Hematopoietic multipotent progenitor cell (in vitro differentiated cells): ENCODE measurements around the gene SEC63. TPM values are rescaled to one million over a fixed set of nuclear protein-coding genes. Genes with fewer than 3 reads are reported as not detected.
"Not testable (repeated sequence)": the region's sequence is repeated elsewhere in the genome, so short reads cannot be mapped to it uniquely, and the experiment has no call there.

Experiments used
- DNase-seq, 3 donors: peaks; one replicate each; pipeline ENCODE4 v3.0.0-alpha.2; 2011 to 2015; ENCODE audit warnings: low read depth in 2 of 3, low spot score in 2 of 3
- total RNA-seq: library from RNA; depleted of rRNA; stranded (reverse); fragments of >200 nt; gene quantifications from one replicate; pipeline ENCODE4 v1.2.3, GENCODE V29; 2012

SEC63 gene
- total RNA-seq, 1 donor: 10.5 TPM

GRCh38 chr6:107867302-107867615 lies 90.7 kb downstream of the SEC63 start:
- no peak for DNase-seq

GRCh38 chr6:107866606-107867301 lies 91.3 kb downstream of the SEC63 start:
- peak; percentile 28 to 80 (median 31) for DNase-seq

- no peak for DNase-seq
Measured at GRCh38 chr6:107864226-107865127, 93.5 kb downstream of the SEC63 start.

- no peak for DNase-seq
Measured at GRCh38 chr6:107862383-107862782, 95.6 kb downstream of the SEC63 start.

- DNase-seq: not testable (repeated sequence)
Measured at GRCh38 chr6:107860963-107861362, 97.0 kb downstream of the SEC63 start.

GRCh38 chr6:107860144-107860543 lies 97.9 kb downstream of the SEC63 start:
- not testable (repeated sequence) for DNase-seq

- no peak for DNase-seq
Measured at GRCh38 chr6:107853230-107853629, 104.8 kb downstream of the SEC63 start.

GRCh38 chr6:107849325-107849724 lies 108.7 kb downstream of the SEC63 start:
- DNase-seq: no peak

GRCh38 chr6:107847844-107848802 lies 109.9 kb downstream of the SEC63 start:
- peak; percentile 59 to 75 (median 65) for DNase-seq

GRCh38 chr6:107846262-107846795 lies 111.7 kb downstream of the SEC63 start:
- no peak for DNase-seq

- no peak for DNase-seq
Measured at GRCh38 chr6:107845777-107846176, 112.2 kb downstream of the SEC63 start.

- DNase-seq: no peak
Measured at GRCh38 chr6:107843400-107843799, 114.6 kb downstream of the SEC63 start.

- peak in 2 of 3 donors; percentile 42 to 74 for DNase-seq
Measured at GRCh38 chr6:107841275-107841670, 116.7 kb downstream of the SEC63 start.

- DNase-seq: no peak
Measured at GRCh38 chr6:107840636-107841274, 117.3 kb downstream of the SEC63 start.

GRCh38 chr6:107833136-107833535 lies 124.9 kb downstream of the SEC63 start:
- no peak for DNase-seq

- peak in 2 of 3 donors; percentile 18 to 25 for DNase-seq
Measured at GRCh38 chr6:107832151-107833056, 125.6 kb downstream of the SEC63 start.

GRCh38 chr6:107830060-107830459 lies 127.9 kb downstream of the SEC63 start:
- DNase-seq: no peak

GRCh38 chr6:107827541-107827940 lies 130.5 kb downstream of the SEC63 start:
- DNase-seq: peak in 1 of 3 donors; percentile 37

GRCh38 chr6:107823047-107823557 lies 134.9 kb downstream of the SEC63 start:
- peak in 1 of 3 donors; percentile 26 for DNase-seq
